ENCODE measurements around the gene FRMPD1.
A peak's percentile ranks its signal among the peaks of the same experiment; 100 is the strongest.

The FRMPD1 gene

GRCh38 chr9:37740631-37741328, 90.0 kb downstream of the FRMPD1 start:
- no peak for TF ChIP-seq REST (IDR thresholded peaks at IDR 0.05; ENCODE audit: low read depth)
- no peak for TF ChIP-seq TEAD4 (IDR thresholded peaks at IDR 0.05)
- no peak for TF ChIP-seq RAD21 (IDR thresholded peaks at IDR 0.05; ENCODE audit: low read depth)
- no peak for TF ChIP-seq USF1 (IDR thresholded peaks at IDR 0.05)
- no peak for TF ChIP-seq EP300 (IDR thresholded peaks at IDR 0.05; ENCODE audit: borderline replicate concordance)
- TF ChIP-seq FOXM1 (IDR thresholded peaks at IDR 0.05; ENCODE audit: borderline replicate concordance, low read depth): no peak
- no peak for TF ChIP-seq CEBPB (IDR thresholded peaks at IDR 0.05)
- TF ChIP-seq TAF1 (IDR thresholded peaks at IDR 0.05; ENCODE audit: low read depth): no peak
- TF ChIP-seq CREB1 (IDR thresholded peaks at IDR 0.05; ENCODE audit: low read depth): no peak
- no peak for TF ChIP-seq EGR1 (IDR thresholded peaks at IDR 0.05)
- TF ChIP-seq TCF12 (IDR thresholded peaks at IDR 0.05; ENCODE audit: low read depth): no peak
- no peak for TF ChIP-seq YY1 (IDR thresholded peaks at IDR 0.05; ENCODE audit: low read depth)
- no peak for TF ChIP-seq ZBTB7A (IDR thresholded peaks at IDR 0.05; ENCODE audit: low read depth)
- TF ChIP-seq MAX (IDR thresholded peaks at IDR 0.05): no peak
- no peak for TF ChIP-seq NFIC (IDR thresholded peaks at IDR 0.05)

GRCh38 chr9:37745970-37746369, 95.2 kb downstream of the FRMPD1 start:
- TF ChIP-seq ZBTB7A (IDR thresholded peaks at IDR 0.05; ENCODE audit: low read depth): no peak
- TF ChIP-seq EGR1 (IDR thresholded peaks at IDR 0.05): no peak
- no peak for TF ChIP-seq FOXM1 (IDR thresholded peaks at IDR 0.05; ENCODE audit: borderline replicate concordance, low read depth)

- TF ChIP-seq EP300 (IDR thresholded peaks at IDR 0.05; ENCODE audit: borderline replicate concordance) (no peak), MAX (IDR thresholded peaks at IDR 0.05) (no peak), FOXM1 (IDR thresholded peaks at IDR 0.05; ENCODE audit: borderline replicate concordance, low read depth) (no peak), REST (IDR thresholded peaks at IDR 0.05; ENCODE audit: low read depth) (no peak), TCF12 (IDR thresholded peaks at IDR 0.05; ENCODE audit: low read depth) (no peak), CEBPB (IDR thresholded peaks at IDR 0.05) (no peak)
Measured at GRCh38 chr9:37746448-37747270, 95.9 kb downstream of the FRMPD1 start.

GRCh38 chr9:37747271-37747753, 96.6 kb downstream of the FRMPD1 start:
- TF ChIP-seq CEBPB (IDR thresholded peaks at IDR 0.05) (no peak), NFIC (IDR thresholded peaks at IDR 0.05) (no peak), EGR1 (IDR thresholded peaks at IDR 0.05) (no peak), MAX (IDR thresholded peaks at IDR 0.05) (peak; percentile 51), RAD21 (IDR thresholded peaks at IDR 0.05; ENCODE audit: low read depth) (peak; percentile 77)

- no peak for TF ChIP-seq TEAD4 (IDR thresholded peaks at IDR 0.05)
- TF ChIP-seq ZBTB7A (IDR thresholded peaks at IDR 0.05; ENCODE audit: low read depth): no peak
- no peak for TF ChIP-seq TAF1 (IDR thresholded peaks at IDR 0.05; ENCODE audit: low read depth)
- TF ChIP-seq EP300 (IDR thresholded peaks at IDR 0.05; ENCODE audit: borderline replicate concordance): no peak
- no peak for TF ChIP-seq USF1 (IDR thresholded peaks at IDR 0.05)
- TF ChIP-seq MAX (IDR thresholded peaks at IDR 0.05): no peak
- TF ChIP-seq FOXM1 (IDR thresholded peaks at IDR 0.05; ENCODE audit: borderline replicate concordance, low read depth): no peak
- TF ChIP-seq REST (IDR thresholded peaks at IDR 0.05; ENCODE audit: low read depth): no peak
- no peak for TF ChIP-seq TCF12 (IDR thresholded peaks at IDR 0.05; ENCODE audit: low read depth)
- no peak for TF ChIP-seq NFIC (IDR thresholded peaks at IDR 0.05)
- no peak for TF ChIP-seq CEBPB (IDR thresholded peaks at IDR 0.05)
- no peak for TF ChIP-seq RAD21 (IDR thresholded peaks at IDR 0.05; ENCODE audit: low read depth)
- TF ChIP-seq CREB1 (IDR thresholded peaks at IDR 0.05; ENCODE audit: low read depth): no peak
Measured at GRCh38 chr9:37749129-37749528, 98.4 kb downstream of the FRMPD1 start.
